ENCODE measurements around the gene KIF3A. TPM values are rescaled to one million over a fixed set of nuclear protein-coding genes. Genes with fewer than 3 reads are reported as not detected.

Gene KIF3A
- total RNA-seq, 1 experiment from 2014 or later: 15.2 TPM

DNA sequence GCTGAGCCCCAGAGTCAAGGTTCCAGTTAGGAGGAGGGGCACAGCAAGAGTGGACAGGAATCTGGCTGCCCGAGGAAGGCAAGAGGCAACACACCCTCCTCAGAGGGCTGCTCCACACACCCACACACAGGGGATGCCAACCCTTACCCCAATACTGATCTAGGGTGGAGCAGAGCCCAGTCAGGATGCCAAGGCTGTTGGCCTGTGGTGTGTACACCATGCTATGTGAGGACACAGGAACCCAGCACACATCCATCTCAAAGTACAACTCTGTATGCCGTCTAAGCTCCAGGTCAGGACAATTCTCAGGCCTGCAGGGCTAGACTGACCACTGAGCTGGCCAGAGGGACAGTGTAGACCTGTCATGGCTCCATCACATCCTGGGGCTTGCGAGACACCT is 37.1 kb upstream of the KIF3A start:
- no peak overlapping the region for H2AFZ ChIP-seq
- CTCF ChIA-PET: no interaction called here
- H3K9me3 ChIP-seq (ENCODE audit: insufficient read depth, low read depth): no peaks in the 10 kb centered on the region

DNA sequence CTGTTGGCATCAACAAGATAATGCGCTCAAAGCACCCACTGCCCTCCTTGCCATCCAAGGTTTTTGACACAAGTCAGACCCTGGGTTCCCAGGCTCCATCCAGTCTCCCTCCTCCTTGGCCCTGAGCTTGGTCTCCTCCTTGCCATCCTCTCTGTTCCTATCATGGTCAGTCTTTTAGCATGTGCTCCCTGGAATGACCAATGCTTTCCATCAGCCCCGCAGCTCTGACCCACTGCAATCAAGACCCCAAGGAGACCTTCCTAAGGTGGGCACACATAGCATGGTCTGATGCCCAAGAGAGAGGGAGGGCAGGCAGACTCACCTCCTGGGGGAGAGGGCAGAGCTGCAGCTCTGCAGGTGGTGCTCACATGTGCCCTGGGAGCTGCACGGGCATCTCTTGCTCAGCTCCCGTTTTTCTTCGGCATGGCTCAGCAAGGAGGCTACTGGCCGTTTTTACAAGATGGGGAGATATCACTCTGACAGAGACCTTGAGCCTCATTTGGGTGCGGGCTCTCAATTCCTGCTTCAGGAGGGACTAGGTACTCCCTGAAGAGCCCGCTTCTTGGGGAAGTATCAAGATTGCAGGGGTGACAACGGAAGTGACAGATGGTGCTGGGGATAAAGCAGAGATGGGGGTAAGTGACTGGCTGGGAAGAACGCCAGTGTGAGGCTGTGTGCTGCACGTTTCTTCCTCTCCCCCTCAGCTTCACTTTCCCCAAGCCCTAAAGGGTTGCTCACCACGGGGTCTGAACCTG is 36.4 kb upstream of the KIF3A start:
- CTCF ChIA-PET: no interaction called here
- DNase-seq: no peak
- no peaks in the 10 kb centered on the region for H4K20me1 ChIP-seq (ENCODE audit: insufficient read depth)
- no peaks in the 10 kb centered on the region for H3K9me3 ChIP-seq (ENCODE audit: insufficient read depth, low read depth)
- TF ChIP-seq, protein P1, sequence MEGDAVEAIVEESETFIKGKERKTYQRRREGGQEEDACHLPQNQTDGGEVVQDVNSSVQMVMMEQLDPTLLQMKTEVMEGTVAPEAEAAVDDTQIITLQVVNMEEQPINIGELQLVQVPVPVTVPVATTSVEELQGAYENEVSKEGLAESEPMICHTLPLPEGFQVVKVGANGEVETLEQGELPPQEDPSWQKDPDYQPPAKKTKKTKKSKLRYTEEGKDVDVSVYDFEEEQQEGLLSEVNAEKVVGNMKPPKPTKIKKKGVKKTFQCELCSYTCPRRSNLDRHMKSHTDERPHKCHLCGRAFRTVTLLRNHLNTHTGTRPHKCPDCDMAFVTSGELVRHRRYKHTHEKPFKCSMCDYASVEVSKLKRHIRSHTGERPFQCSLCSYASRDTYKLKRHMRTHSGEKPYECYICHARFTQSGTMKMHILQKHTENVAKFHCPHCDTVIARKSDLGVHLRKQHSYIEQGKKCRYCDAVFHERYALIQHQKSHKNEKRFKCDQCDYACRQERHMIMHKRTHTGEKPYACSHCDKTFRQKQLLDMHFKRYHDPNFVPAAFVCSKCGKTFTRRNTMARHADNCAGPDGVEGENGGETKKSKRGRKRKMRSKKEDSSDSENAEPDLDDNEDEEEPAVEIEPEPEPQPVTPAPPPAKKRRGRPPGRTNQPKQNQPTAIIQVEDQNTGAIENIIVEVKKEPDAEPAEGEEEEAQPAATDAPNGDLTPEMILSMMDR (conservative IDR thresholded peaks at IDR 0.05): no peak
- no peak for TF ChIP-seq EZH2 (IDR thresholded peaks at IDR 0.05; ENCODE audit: low read depth)
- no TSS peak for BruUV-seq (replicated peaks)
- no peak overlapping the region for H3K4me3 ChIP-seq
- H3K27ac ChIP-seq: no peak overlapping the region
- H3K36me3 ChIP-seq (ENCODE audit: low read depth): no peaks in the 10 kb centered on the region
- H3K79me2 ChIP-seq (ENCODE audit: low read depth): peaks cover 7% of the 10 kb centered on the region; the same call in 1 of the 2 replicates
- H3K9me2 ChIP-seq (ENCODE audit: insufficient read depth): no peaks in the 10 kb centered on the region
- H3K4me1 ChIP-seq (replicated peaks; ENCODE audit: insufficient read depth): peaks cover 15% of the 10 kb centered on the region
- POLR2A ChIA-PET (ENCODE audit: unreplicated experiment): no interaction called here
- H3K27me3 ChIP-seq (ENCODE audit: insufficient read depth, low read depth): no peaks in the 10 kb centered on the region; the same call in 1 of the 2 replicates
- intact Hi-C loops (cut with micrococcal nuclease; ENCODE audit: unreplicated experiment): no loop called here
- no peak overlapping the region for H2AFZ ChIP-seq
- 0 out of 2 replicates have a peak, but pooled peaks cover 4% of the 10 kb centered on the region for H3F3A ChIP-seq (ENCODE audit: insufficient read depth, low read depth)
- H3K4me2 ChIP-seq: no peak overlapping the region

More for the DNA sequence above, 37.1 kb upstream of the KIF3A start:
- DNase-seq: no peak
- Histone ChIP-seq H3K27ac (no peak overlapping the region), H3K27me3 (ENCODE audit: insufficient read depth, low read depth) (no peaks in the 10 kb centered on the region; the same call in 1 of the 2 replicates), H3F3A (ENCODE audit: insufficient read depth, low read depth) (0 out of 2 replicates have a peak, but pooled peaks cover 5% of the 10 kb centered on the region), H3K4me2 (no peak overlapping the region), H3K9me2 (ENCODE audit: insufficient read depth) (no peaks in the 10 kb centered on the region), H3K4me3 (no peak overlapping the region), H4K20me1 (ENCODE audit: insufficient read depth) (no peaks in the 10 kb centered on the region), H3K79me2 (ENCODE audit: low read depth) (peaks cover 7% of the 10 kb centered on the region; the same call in 1 of the 2 replicates), H3K36me3 (ENCODE audit: low read depth) (no peaks in the 10 kb centered on the region), H3K4me1 (replicated peaks; ENCODE audit: insufficient read depth) (peaks cover 15% of the 10 kb centered on the region)
- intact Hi-C loops (cut with micrococcal nuclease; ENCODE audit: unreplicated experiment): no loop called here
- BruUV-seq (replicated peaks): no TSS peak
- no peak for TF ChIP-seq EZH2 (IDR thresholded peaks at IDR 0.05; ENCODE audit: low read depth)
- TF ChIP-seq, protein P1 (conservative IDR thresholded peaks at IDR 0.05): no peak
- POLR2A ChIA-PET (ENCODE audit: unreplicated experiment): no interaction called here

DNA sequence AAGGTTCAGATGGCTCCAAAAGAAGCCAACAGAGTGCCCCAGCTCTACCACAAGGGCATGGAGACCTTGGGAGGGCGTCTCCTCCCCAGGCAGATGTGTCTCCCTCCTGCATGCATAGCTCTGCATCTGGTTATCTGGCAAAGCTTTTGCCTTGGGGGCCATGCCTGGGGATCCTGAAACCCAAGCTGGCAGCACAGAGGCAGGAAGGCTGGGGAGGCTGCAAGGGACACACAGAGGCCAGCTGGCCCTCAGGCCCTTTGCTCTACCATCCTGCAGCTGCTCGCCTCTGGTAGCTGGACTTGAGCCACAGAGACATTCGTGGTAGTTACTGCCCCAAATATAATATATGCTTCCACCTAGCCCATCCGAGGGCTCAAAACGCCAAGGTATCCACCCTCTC is 35.8 kb upstream of the KIF3A start:
- H3K27me3 ChIP-seq (ENCODE audit: insufficient read depth, low read depth): no peaks in the 10 kb centered on the region; the same call in 1 of the 2 replicates
- CTCF ChIA-PET: no interaction called here
- H4K20me1 ChIP-seq (ENCODE audit: insufficient read depth): no peaks in the 10 kb centered on the region
- POLR2A ChIA-PET (ENCODE audit: unreplicated experiment): no interaction called here
- peaks cover 7% of the 10 kb centered on the region; the same call in 1 of the 2 replicates for H3K79me2 ChIP-seq (ENCODE audit: low read depth)
- BruUV-seq (replicated peaks): no TSS peak
- no peak overlapping the region for H2AFZ ChIP-seq
- H3K4me3 ChIP-seq: no peak overlapping the region
- H3K36me3 ChIP-seq (ENCODE audit: low read depth): no peaks in the 10 kb centered on the region
- TF ChIP-seq EZH2 (IDR thresholded peaks at IDR 0.05; ENCODE audit: low read depth): no peak
- TF ChIP-seq, protein P1 (conservative IDR thresholded peaks at IDR 0.05): no peak
- no peak overlapping the region for H3K4me2 ChIP-seq
- H3K9me3 ChIP-seq (ENCODE audit: insufficient read depth, low read depth): no peaks in the 10 kb centered on the region
- no peak overlapping the region for H3K27ac ChIP-seq
- no peak for DNase-seq
- H3K4me1 ChIP-seq (replicated peaks; ENCODE audit: insufficient read depth): peaks cover 15% of the 10 kb centered on the region
- no peaks in the 10 kb centered on the region for H3K9me2 ChIP-seq (ENCODE audit: insufficient read depth)
- H3F3A ChIP-seq (ENCODE audit: insufficient read depth, low read depth): no peaks in the 10 kb centered on the region
- intact Hi-C loops (cut with micrococcal nuclease; ENCODE audit: unreplicated experiment): no loop called here

Data from PC-9 (cell line).